RWPE2 (cell line): ENCODE measurements around the gene NUDT6.

ENCODE experiments used
- ATAC-seq: fragments of 200-7000 bp; cut with Tn5 transposase; 3 replicates; pipeline ENCODE4 v1.9.1; 2021; ENCODE audit warnings: low read depth
- DNase-seq: peaks from one replicate; pipeline ENCODE4 v3.0.0-alpha.2; 2020; ENCODE audit warnings: low spot score
- H3K27ac ChIP-seq: fragments of 450-650 bp; 2 replicates; pipeline ENCODE4 v1.5.1; 2017; ENCODE audit warnings: mild to moderate bottlenecking; ENCODE audit not compliant: poor library complexity, severe bottlenecking
- H3K27me3 ChIP-seq: fragments of 250-450 bp; sonication (Bioruptor Pico); 2 replicates; pipeline ENCODE4 v1.5.1; 2021; ENCODE audit warnings: mild to moderate bottlenecking, moderate library complexity; ENCODE audit not compliant: insufficient read depth, poor library complexity, severe bottlenecking
- H3K36me3 ChIP-seq: fragments of 250-450 bp; sonication (Bioruptor Pico); 2 replicates; pipeline ENCODE4 v1.5.1; 2020; ENCODE audit warnings: low read depth, mild to moderate bottlenecking, moderate library complexity
- H3K4me1 ChIP-seq: fragments of 250-450 bp; sonication (Bioruptor Pico); 2 replicates; pipeline ENCODE4 v1.5.1; 2021; ENCODE audit warnings: mild to moderate bottlenecking, moderate library complexity; ENCODE audit not compliant: insufficient read depth, poor library complexity, severe bottlenecking
- H3K4me3 ChIP-seq: fragments of 250-450 bp; sonication (Bioruptor Pico); 2 replicates; pipeline ENCODE4 v1.5.1; 2021; ENCODE audit warnings: mild to moderate bottlenecking, moderate library complexity; ENCODE audit not compliant: severe bottlenecking
- H3K9me3 ChIP-seq: fragments of 250-450 bp; sonication (Bioruptor Pico); 2 replicates; pipeline ENCODE4 v1.5.1; 2021; ENCODE audit warnings: mild to moderate bottlenecking, moderate library complexity; ENCODE audit not compliant: severe bottlenecking
- TF ChIP-seq, protein P1 (sequence below): fragments of 450-650 bp; IDR thresholded peaks from one replicate; pipeline ENCODE4 v1.5.1; 2017; ENCODE audit warnings: mild to moderate bottlenecking, moderate library complexity; ENCODE audit not compliant: poor library complexity, severe bottlenecking

The NUDT6 gene

DNA sequence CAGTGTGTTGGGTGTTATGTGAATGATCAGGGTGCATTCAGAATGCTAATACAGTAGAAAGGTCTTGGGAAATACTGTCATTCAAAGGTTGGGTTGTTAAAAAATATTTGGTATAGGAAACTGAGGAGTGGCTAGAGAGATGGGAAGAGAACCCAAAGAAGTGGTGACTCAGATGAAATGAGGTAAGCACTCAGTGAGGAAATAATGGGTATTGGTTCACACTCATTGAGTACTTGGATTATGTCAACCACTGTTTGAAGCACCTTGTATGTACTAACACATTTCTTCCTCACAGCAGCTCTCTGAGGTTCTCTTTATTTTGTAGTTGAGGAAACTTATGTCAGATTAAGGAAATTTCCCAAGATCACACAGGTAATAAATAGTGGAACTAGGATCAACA is 40.8 kb upstream of the NUDT6 start:
- ATAC-seq (peak; percentile 91), DNase-seq (no peak)
- Histone ChIP-seq H3K4me3 (no peak overlapping the region), H3K27ac (no peak overlapping the region), H3K27me3 (no peaks in the 10 kb centered on the region), H3K9me3 (no peaks in the 10 kb centered on the region), H3K4me1 (peaks cover 8% of the 10 kb centered on the region), H3K36me3 (no peaks in the 10 kb centered on the region; the same call in 1 of the 2 replicates)
- TF ChIP-seq, protein P1, sequence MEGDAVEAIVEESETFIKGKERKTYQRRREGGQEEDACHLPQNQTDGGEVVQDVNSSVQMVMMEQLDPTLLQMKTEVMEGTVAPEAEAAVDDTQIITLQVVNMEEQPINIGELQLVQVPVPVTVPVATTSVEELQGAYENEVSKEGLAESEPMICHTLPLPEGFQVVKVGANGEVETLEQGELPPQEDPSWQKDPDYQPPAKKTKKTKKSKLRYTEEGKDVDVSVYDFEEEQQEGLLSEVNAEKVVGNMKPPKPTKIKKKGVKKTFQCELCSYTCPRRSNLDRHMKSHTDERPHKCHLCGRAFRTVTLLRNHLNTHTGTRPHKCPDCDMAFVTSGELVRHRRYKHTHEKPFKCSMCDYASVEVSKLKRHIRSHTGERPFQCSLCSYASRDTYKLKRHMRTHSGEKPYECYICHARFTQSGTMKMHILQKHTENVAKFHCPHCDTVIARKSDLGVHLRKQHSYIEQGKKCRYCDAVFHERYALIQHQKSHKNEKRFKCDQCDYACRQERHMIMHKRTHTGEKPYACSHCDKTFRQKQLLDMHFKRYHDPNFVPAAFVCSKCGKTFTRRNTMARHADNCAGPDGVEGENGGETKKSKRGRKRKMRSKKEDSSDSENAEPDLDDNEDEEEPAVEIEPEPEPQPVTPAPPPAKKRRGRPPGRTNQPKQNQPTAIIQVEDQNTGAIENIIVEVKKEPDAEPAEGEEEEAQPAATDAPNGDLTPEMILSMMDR: no peak

DNA sequence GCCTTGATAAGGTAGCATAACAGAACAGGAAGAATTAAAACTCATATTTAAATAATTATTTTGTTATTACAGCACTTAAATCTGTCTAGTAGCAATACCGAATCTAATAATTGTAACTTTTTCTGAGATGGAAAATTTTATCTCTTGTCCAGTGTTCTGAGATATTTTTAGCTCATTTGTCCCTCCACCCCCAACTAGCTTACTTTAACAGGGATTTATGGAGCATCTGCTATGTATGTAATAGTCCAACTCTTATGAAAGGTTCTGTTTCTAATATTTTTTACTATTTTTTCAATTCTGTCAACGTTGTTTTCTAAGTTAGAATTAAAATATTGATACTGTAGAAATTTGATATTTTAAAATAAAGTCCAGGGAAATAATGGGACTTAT is 38.2 kb upstream of the NUDT6 start:
- Histone ChIP-seq H3K27me3 (no peaks in the 10 kb centered on the region), H3K27ac (no peak overlapping the region), H3K4me3 (no peak overlapping the region), H3K36me3 (no peaks in the 10 kb centered on the region; the same call in 1 of the 2 replicates), H3K9me3 (no peaks in the 10 kb centered on the region), H3K4me1 (peaks cover 4% of the 10 kb centered on the region)
- DNase-seq (no peak), ATAC-seq (no peak)
- TF ChIP-seq, protein P1: no peak

- peaks cover 4% of the 10 kb centered on the region for H3K4me1 ChIP-seq
- H3K27me3 ChIP-seq: no peaks in the 10 kb centered on the region
- ATAC-seq: no peak
- no peak overlapping the region for H3K4me3 ChIP-seq
- no peak overlapping the region for H3K27ac ChIP-seq
- H3K9me3 ChIP-seq: no peaks in the 10 kb centered on the region
- no peaks in the 10 kb centered on the region; the same call in 1 of the 2 replicates for H3K36me3 ChIP-seq
- DNase-seq: no peak
- TF ChIP-seq, protein P1: no peak
Observed at GRCh38 chr4:122959981-122960610, 37.7 kb upstream of the NUDT6 start.

- no peak for DNase-seq
- Histone ChIP-seq H3K4me1 (peaks cover 4% of the 10 kb centered on the region), H3K4me3 (no peak overlapping the region), H3K36me3 (no peaks in the 10 kb centered on the region; the same call in 1 of the 2 replicates), H3K27ac (no peak overlapping the region), H3K27me3 (no peaks in the 10 kb centered on the region), H3K9me3 (no peaks in the 10 kb centered on the region)
- ATAC-seq: no peak
- TF ChIP-seq, protein P1: no peak
Observed at GRCh38 chr4:122959441-122959840, 37.0 kb upstream of the NUDT6 start.

DNA sequence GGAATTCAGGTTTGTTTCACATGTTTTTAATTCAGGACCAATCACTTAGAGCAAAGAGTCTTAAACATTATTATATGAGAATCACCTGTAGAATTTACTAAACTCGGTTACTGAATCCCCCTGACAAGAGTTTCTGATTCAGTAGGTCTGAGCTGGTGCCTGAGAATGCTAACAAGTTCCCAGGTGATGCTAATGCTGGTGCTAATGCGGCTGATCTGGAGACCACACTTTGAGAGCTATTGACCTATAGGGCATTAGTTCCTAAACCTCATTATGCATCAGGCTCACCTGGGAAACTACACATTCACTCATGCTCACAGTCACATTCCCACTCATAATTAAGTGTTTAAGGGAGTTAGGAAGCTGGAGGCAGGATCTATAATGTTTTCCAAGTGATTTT is 36.1 kb upstream of the NUDT6 start:
- peaks cover 4% of the 10 kb centered on the region for H3K4me1 ChIP-seq
- TF ChIP-seq, protein P1: no peak
- DNase-seq: no peak
- H3K36me3 ChIP-seq: no peaks in the 10 kb centered on the region; the same call in none of the 2 replicates
- no peak overlapping the region for H3K4me3 ChIP-seq
- no peak for ATAC-seq
- no peak overlapping the region for H3K27ac ChIP-seq
- H3K9me3 ChIP-seq: no peaks in the 10 kb centered on the region
- no peaks in the 10 kb centered on the region for H3K27me3 ChIP-seq
